Mesothelial cell of epicardium (in vitro differentiated cells): ENCODE data around the gene SMAD3. TPM values are rescaled to one million over a fixed set of nuclear protein-coding genes. Genes with fewer than 3 reads are reported as not detected.

Source experiments
- DNase-seq, 2 experiments: peaks; one replicate each; pipeline ENCODE4 v3.0.0; 2021; ENCODE audit warnings: low spot score in 2 of 2; ENCODE audit not compliant: unreplicated experiment in 2 of 2
- H3K27ac Mint-ChIP-seq: 2 replicates; pipeline ENCODE4 v1.8.0; 2021; ENCODE audit warnings: mixed read lengths
- H3K27me3 Mint-ChIP-seq: 2 replicates; pipeline ENCODE4 v1.8.0; 2021; ENCODE audit warnings: low read depth, mixed read lengths
- H3K36me3 Mint-ChIP-seq: 2 replicates; pipeline ENCODE4 v1.8.0; 2021; ENCODE audit warnings: mixed read lengths
- H3K4me1 Mint-ChIP-seq: 2 replicates; pipeline ENCODE4 v1.8.0; 2021; ENCODE audit warnings: mixed read lengths
- H3K4me3 Mint-ChIP-seq: 2 replicates; pipeline ENCODE4 v1.8.0; 2021; ENCODE audit warnings: mild to moderate bottlenecking, moderate library complexity, mixed read lengths
- H3K9me3 Mint-ChIP-seq: 2 replicates; pipeline ENCODE4 v1.8.0; 2021; ENCODE audit warnings: mixed read lengths
- total RNA-seq: library from RNA; stranded (reverse); gene quantifications from 3 replicates; pipeline ENCODE4 v1.2.1, GENCODE V29; 2021
- TF ChIP-seq, protein P1 (sequence below): fragments of 200-600 bp; sonication (generic); IDR thresholded peaks from one replicate; pipeline ENCODE4 v1.5.0; 2021; ENCODE audit warnings: antibody characterized with exemption; ENCODE audit not compliant: unreplicated experiment

The SMAD3 gene
- total RNA-seq, 1 donor from 2014 or later, result 96.2 TPM

DNA sequence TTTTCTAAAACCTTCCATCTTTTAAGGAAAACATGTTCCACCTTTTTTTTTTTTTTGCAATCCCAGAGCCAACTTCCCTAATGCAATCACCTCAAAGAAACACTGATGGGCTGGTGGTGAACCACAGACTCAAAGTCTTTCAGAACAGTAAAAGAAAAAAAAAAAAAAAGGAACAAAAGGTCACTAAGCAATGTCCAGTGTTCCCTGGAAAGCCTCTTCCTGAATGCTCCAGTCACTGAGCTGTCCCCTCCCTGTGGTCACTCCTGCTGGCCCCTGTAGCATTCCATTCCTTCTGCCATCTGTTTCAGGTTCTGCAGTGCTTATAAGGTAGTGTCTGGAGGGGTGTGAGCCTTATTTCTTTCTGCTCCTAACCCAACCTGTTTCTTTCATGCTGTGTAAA lies 135.7 kb downstream of the SMAD3 start:
- H3K4me1 Mint-ChIP-seq, result peaks cover 29% of the 10 kb centered on the region
- TF ChIP-seq, protein P1, sequence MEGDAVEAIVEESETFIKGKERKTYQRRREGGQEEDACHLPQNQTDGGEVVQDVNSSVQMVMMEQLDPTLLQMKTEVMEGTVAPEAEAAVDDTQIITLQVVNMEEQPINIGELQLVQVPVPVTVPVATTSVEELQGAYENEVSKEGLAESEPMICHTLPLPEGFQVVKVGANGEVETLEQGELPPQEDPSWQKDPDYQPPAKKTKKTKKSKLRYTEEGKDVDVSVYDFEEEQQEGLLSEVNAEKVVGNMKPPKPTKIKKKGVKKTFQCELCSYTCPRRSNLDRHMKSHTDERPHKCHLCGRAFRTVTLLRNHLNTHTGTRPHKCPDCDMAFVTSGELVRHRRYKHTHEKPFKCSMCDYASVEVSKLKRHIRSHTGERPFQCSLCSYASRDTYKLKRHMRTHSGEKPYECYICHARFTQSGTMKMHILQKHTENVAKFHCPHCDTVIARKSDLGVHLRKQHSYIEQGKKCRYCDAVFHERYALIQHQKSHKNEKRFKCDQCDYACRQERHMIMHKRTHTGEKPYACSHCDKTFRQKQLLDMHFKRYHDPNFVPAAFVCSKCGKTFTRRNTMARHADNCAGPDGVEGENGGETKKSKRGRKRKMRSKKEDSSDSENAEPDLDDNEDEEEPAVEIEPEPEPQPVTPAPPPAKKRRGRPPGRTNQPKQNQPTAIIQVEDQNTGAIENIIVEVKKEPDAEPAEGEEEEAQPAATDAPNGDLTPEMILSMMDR, result no peak
- no peak for DNase-seq
- H3K9me3 Mint-ChIP-seq, result no peaks in the 10 kb centered on the region
- H3K27me3 Mint-ChIP-seq, result no peaks in the 10 kb centered on the region
- H3K27ac Mint-ChIP-seq, result no peak overlapping the region
- peaks cover 21% of the 10 kb centered on the region for H3K36me3 Mint-ChIP-seq
- no peak overlapping the region for H3K4me3 Mint-ChIP-seq

DNA sequence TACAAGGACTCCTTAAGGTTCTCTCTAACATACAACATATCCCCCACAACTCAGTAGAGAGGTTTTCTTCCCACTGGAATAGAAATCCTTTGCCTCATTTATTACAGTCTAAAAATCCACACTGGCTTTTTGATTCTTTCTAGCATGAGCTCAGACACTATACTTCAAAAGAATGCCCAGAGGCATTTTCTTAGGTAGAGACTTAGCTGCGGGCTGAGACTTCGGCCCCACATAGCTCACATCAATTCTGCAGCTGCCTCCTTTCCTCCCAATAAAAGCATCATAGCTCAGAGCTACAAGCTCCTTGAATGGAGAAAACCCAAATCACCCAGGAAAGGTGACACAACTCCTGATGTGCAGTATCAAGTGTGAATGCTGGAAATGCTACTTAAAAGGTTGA lies 136.7 kb downstream of the SMAD3 start:
- Mint-ChIP-seq H3K36me3 (peaks cover 17% of the 10 kb centered on the region), H3K4me1 (peaks cover 21% of the 10 kb centered on the region), H3K27me3 (no peaks in the 10 kb centered on the region), H3K27ac (peak overlapping the region; percentile 37), H3K9me3 (no peaks in the 10 kb centered on the region), H3K4me3 (no peak overlapping the region)
- TF ChIP-seq, protein P1, result no peak
- DNase-seq, result no peak

DNA sequence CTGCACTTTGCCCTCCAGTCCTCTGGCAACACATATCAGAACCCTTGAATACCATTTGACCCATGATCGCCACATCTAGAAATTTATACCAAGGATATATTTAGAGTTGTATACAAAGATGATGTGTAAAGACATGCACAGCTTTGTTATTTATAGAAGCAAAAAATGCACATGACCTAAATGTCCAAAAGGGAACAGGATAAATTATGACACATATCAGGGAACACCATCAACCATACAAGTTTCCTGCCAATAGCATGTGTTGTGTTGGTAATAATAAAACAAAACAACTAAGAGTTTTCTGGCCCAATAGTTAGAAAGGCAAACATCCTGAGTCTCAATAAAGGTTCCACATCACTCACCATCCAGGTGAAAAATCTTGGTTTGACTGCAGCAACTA lies 137.6 kb downstream of the SMAD3 start:
- no peak overlapping the region for H3K4me3 Mint-ChIP-seq
- no peak overlapping the region for H3K27ac Mint-ChIP-seq
- TF ChIP-seq, protein P1, result no peak
- H3K4me1 Mint-ChIP-seq, result peaks cover 20% of the 10 kb centered on the region
- H3K9me3 Mint-ChIP-seq, result no peaks in the 10 kb centered on the region
- no peaks in the 10 kb centered on the region for H3K27me3 Mint-ChIP-seq
- no peak for DNase-seq
- peaks cover 17% of the 10 kb centered on the region for H3K36me3 Mint-ChIP-seq

DNA sequence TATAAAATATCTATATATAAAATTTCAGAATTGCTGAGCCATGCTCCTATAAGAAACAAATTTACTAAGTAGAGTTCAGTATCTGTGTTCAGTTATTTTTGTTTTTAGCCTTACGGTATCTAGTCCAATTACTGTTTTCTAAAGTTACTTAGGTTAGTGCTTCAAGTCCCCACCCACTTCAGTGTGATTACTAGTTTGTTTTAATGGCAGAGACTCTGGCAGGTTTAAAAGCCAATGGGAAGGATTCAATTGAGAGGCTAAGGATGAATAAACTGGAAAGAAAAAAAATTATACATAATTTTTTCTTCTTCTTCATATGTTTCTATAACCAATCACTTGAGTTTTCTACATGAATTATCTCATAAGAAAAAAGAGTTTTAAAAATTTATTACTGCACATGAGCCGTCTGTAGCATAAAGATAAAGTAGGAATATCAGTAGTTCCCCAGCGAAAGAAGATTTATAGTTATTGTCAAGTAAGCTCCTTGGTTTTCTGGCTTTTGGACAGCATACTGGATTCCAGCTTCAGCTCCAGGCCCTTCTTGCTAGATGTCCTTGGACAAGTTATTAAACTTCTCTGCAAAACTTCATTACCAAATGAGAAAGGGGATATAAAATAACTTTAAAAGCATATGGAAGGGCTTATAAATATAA lies 142.3 kb downstream of the SMAD3 start:
- peaks cover 7% of the 10 kb centered on the region for H3K4me1 Mint-ChIP-seq
- no peak overlapping the region for H3K27ac Mint-ChIP-seq
- no peak for DNase-seq
- H3K27me3 Mint-ChIP-seq, result no peaks in the 10 kb centered on the region
- peaks cover 20% of the 10 kb centered on the region for H3K36me3 Mint-ChIP-seq
- H3K9me3 Mint-ChIP-seq, result no peaks in the 10 kb centered on the region
- H3K4me3 Mint-ChIP-seq, result no peak overlapping the region
- TF ChIP-seq, protein P1, result no peak

DNA sequence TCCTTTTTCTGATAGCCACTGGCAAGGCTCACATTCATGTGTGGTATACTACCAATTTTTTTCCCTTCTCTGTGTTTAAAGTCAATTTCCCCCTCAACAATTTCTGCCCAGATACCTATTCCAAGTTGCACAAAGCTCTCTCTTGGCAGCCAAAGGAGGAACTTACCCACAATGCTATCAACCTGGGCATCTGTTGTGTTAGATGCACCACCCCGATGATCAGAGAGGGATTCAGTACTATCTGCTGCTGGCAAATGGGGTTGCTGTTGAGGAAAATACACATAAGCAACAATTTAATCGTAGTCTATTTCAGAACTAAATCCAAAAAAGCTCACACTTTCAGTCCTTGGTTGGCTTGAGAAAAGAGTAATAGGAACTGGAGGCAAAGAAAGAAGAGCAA lies 143.0 kb downstream of the SMAD3 start:
- peaks cover 13% of the 10 kb centered on the region for H3K4me1 Mint-ChIP-seq
- peaks cover 17% of the 10 kb centered on the region for H3K36me3 Mint-ChIP-seq

More for the DNA sequence above, 143.0 kb downstream of the SMAD3 start:
- DNase-seq, result no peak
- Mint-ChIP-seq H3K4me3 (no peak overlapping the region), H3K27ac (no peak overlapping the region), H3K27me3 (no peaks in the 10 kb centered on the region), H3K9me3 (no peaks in the 10 kb centered on the region)
- TF ChIP-seq, protein P1, result no peak
